ENCODE results near the gene CFAP90. TPM values are rescaled to one million over a fixed set of nuclear protein-coding genes. Genes with fewer than 3 reads are reported as not detected.
A peak's percentile ranks its signal among the peaks of the same experiment; 100 is the strongest.

The CFAP90 gene, protein sequence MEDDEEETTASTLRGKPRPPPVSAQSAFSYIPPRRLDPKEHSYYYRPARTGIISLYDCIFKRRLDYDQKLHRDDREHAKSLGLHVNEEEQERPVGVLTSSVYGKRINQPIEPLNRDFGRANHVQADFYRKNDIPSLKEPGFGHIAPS
- total RNA-seq: not detected

DNA sequence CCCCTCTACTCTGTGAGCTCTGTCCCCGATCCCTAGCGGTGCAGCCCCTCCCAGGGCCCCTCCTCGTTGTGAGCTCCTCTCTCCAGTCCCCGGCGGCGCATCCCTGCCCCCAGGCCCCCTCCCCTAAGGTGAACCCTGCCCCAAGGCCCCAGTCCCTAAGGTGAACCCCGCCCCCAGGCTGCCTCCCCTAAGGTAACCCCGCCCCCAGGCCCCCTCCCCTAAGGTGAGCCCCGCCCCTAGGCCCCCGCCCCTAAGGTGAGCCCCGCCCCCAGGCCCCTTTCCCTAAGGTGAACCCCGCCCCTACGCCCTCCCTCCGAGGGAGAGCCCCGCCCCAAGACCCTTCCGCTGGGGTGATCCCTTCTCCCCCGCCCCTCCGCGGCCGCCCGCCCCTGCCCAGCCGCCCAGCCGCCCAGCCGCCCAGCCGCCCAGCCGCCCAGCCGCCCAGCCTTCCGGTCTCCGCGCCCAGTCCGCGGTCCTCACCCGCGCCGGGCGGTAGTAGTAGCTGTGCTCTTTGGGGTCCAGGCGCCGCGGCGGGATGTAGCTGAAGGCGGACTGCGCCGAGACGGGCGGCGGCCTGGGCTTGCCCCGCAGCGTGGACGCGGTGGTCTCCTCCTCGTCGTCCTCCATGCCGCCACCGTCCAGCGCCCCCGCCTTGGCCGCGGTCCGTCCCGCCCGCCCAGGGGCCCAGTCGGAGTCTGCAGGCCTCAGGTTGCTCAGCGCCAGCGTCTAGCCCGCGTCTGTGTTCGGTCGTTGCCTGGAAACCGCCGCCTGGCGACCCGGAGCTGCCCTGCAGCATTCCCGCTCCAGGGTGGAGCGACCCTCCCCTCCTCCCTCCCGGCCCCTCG, at the start of gene CFAP90:
Gene CFAP90, minus strand, starts transcription at position 739 of the 845 bp plus-strand sequence. Its CDS starts 112 bp downstream, at position 627.
- Histone ChIP-seq H3K27me3 (ENCODE audit: insufficient read depth, low read length) (peaks cover 46% of the 10 kb centered on the region), H3K9me3 (ENCODE audit: low read depth, low read length) (no peaks in the 10 kb centered on the region), H3K4me1 (ENCODE audit: insufficient read depth, low read length) (peaks cover 9% of the 10 kb centered on the region), H3K4me3 (ENCODE audit: low read length) (peak within 1 kb of the TSS; percentile 10)

DNA sequence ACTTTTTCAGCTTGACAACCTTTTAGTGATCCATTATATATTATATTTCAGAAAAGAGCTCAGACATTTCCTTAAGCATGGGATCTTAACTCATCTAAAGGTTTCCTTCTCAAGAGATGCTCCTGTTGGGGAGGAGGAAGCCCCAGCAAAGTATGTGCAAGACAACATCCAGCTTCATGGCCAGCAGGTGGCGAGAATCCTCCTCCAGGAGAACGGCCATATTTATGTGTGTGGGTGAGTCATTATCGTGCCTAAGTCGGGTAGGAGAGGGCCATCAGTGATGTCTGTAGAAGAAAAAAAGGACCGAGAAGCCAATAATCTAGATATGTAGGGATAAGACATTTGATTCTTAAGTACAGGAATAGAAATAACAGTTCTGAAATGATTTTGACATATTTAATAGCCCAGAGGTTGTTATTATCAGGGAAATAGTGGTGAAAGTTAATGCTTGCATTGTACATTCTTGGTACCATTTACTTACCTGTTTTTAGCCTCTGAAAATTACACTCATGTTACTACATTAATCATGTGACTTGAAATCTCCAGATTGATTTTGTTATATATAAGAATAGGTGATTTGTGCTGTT, 46.2 kb upstream of the CFAP90 start:
- Histone ChIP-seq H3K4me1 (ENCODE audit: insufficient read depth, low read length) (no peaks in the 10 kb centered on the region), H3K4me3 (ENCODE audit: low read length) (no peak overlapping the region), H3K27me3 (ENCODE audit: insufficient read depth, low read length) (no peaks in the 10 kb centered on the region)

DNA sequence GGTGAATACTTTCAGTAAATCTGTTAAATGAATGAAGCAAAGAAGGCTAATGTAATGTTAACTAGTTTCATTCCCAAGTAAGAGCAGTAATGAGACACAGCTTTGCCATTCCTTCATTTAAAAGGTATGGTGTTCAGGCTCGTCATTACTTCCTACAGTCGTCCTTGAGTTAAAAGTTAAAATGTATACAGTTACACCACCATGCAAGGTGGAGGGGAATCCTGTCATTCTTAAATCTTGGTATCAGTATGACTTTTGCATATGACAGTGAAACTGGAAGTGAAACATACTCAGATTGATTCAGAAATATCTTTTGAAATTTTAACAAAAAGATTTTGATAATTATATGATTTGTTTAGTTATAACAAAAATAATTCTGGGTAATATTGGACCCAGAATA, 43.9 kb upstream of the CFAP90 start:
- Histone ChIP-seq H3K4me3 (ENCODE audit: low read length) (no peak overlapping the region), H3K9me3 (ENCODE audit: low read depth, low read length) (no peaks in the 10 kb centered on the region), H3K27me3 (ENCODE audit: insufficient read depth, low read length) (no peaks in the 10 kb centered on the region), H3K4me1 (ENCODE audit: insufficient read depth, low read length) (no peaks in the 10 kb centered on the region)

More for the DNA sequence above, 46.2 kb upstream of the CFAP90 start:
- H3K9me3 ChIP-seq (ENCODE audit: low read depth, low read length): no peaks in the 10 kb centered on the region

DNA sequence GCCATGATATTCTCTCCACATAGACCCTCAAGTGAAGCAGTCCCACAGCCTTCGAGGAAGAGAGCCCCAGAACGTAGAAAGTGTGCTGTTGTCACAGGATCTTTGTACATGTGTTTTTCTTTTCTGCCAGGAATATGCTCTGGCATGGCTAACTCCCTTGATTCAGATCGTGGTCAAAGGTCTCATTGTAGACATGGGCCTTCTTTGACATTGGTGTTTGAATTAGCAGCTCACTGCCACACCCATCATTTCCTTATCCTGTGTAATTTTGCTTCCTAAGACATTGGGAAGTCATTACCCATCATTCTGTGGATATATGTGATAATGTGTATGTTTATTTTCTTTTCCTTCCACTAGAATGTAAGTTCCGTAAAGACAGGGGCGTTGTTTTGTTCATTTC, 43.5 kb upstream of the CFAP90 start:
- H3K4me3 ChIP-seq (ENCODE audit: low read length): no peak overlapping the region
- no peaks in the 10 kb centered on the region for H3K9me3 ChIP-seq (ENCODE audit: low read depth, low read length)
- no peaks in the 10 kb centered on the region for H3K4me1 ChIP-seq (ENCODE audit: insufficient read depth, low read length)
- no peaks in the 10 kb centered on the region for H3K27me3 ChIP-seq (ENCODE audit: insufficient read depth, low read length)

DNA sequence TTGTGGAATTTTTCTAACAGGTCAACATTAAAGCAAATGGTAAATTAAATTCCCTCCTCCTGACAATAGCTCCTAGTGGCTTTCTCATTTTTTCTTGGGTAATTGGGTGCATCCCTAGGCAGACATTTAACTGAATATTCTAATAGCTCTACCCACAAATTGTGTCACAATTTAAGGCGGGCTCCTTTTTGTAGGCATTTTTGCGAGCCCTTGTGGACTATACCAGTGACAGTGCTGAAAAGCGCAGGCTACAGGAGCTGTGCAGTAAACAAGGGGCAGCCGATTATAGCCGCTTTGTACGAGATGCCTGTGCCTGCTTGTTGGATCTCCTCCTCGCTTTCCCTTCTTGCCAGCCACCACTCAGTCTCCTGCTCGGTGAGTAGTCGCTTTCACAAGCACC, 38.0 kb upstream of the CFAP90 start:
- H3K9me3 ChIP-seq (ENCODE audit: low read depth, low read length): no peaks in the 10 kb centered on the region
- no peaks in the 10 kb centered on the region for H3K4me1 ChIP-seq (ENCODE audit: insufficient read depth, low read length)
- no peaks in the 10 kb centered on the region for H3K27me3 ChIP-seq (ENCODE audit: insufficient read depth, low read length)
- H3K4me3 ChIP-seq (ENCODE audit: low read length): no peak overlapping the region

DNA sequence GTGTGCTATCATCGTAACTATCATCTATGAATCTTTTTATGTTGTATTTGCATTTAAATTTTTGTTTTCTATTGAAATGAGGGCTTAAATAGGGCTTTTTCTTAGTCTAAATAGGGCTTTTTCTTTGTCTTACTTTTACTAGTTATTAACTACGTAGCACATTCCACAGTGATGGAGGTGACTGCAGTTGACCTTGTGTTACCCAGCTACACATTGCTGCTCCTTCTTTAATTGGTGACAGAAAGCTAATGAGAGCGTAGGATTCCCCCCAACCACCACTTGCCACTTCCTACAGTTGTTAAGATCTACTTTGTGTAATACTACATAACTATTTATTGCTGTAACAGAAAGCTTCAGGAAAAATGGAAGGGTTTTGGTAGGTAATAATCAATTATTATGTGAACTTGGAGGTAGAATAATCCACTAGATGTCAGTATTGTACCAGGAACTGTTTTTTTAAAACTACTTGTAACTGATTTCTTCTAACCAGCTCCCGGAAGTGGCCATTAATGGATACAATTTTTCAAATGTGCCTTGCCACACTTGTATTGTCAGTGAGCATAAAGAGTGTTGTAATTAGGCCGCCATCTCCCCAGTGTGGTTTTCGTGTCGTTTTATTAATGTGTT, 36.0 kb upstream of the CFAP90 start:
- H3K4me1 ChIP-seq (ENCODE audit: insufficient read depth, low read length): peaks cover 3% of the 10 kb centered on the region
- H3K27me3 ChIP-seq (ENCODE audit: insufficient read depth, low read length): no peaks in the 10 kb centered on the region
- no peak overlapping the region for H3K4me3 ChIP-seq (ENCODE audit: low read length)
- H3K9me3 ChIP-seq (ENCODE audit: low read depth, low read length): no peaks in the 10 kb centered on the region

DNA sequence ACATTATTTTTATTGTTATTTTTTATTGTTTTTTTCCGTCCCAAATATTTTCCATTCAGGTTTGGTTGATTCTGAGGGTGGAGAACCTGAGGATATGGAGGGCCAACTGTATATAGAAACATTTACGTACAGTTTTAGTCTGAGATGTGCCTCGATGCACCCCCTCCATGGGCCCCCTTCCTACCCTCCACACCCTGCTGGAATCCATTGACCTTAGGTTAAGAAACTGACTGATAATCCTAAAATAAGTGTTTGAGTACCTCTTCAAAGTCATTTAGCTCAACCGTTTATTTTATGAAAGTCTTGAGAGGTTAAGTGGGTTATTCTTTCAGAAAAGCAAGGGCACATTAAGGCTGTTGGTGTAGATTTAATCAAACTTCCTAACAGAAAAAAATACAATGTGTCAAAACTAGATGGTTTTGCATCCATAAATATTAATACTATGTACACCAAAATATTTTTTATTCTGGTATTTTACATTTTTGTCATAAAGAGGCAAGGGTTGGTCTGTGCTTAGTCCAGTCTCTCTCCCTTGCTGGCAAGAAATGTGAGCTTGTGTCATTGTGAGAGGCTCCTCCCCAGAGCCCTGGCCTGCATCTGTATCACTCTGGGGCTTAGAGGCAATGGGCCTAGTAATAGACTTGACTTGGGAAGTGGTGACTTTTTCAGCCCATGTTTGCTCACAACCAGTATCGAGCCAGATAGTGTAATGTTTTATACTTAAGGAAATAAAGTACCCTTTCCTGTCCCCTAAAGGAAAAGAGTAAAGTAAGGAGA, 33.7 kb upstream of the CFAP90 start:
- Histone ChIP-seq H3K27me3 (ENCODE audit: insufficient read depth, low read length) (no peaks in the 10 kb centered on the region), H3K4me3 (ENCODE audit: low read length) (no peak overlapping the region), H3K4me1 (ENCODE audit: insufficient read depth, low read length) (peaks cover 7% of the 10 kb centered on the region), H3K9me3 (ENCODE audit: low read depth, low read length) (no peaks in the 10 kb centered on the region)

DNA sequence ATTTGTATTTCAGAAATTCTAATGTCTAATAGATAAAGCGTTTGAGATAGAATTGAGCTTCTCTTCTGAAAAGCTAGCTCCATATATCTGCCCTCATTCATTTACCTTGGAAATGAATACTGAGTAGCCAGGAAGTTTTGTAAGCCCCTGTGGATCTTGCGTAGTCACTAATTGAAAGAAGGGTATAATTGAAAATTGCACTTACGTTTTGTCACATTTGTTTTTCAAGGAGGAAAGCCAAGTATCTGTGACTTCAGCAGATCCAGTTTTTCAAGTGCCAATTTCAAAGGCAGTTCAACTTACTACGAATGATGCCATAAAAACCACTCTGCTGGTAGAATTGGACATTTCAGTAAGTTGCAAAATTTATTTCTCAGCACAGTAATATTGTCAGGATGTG, 32.0 kb upstream of the CFAP90 start:
- Histone ChIP-seq H3K27me3 (ENCODE audit: insufficient read depth, low read length) (no peaks in the 10 kb centered on the region), H3K9me3 (ENCODE audit: low read depth, low read length) (no peaks in the 10 kb centered on the region), H3K4me1 (ENCODE audit: insufficient read depth, low read length) (peaks cover 24% of the 10 kb centered on the region), H3K4me3 (ENCODE audit: low read length) (no peak overlapping the region)

DNA sequence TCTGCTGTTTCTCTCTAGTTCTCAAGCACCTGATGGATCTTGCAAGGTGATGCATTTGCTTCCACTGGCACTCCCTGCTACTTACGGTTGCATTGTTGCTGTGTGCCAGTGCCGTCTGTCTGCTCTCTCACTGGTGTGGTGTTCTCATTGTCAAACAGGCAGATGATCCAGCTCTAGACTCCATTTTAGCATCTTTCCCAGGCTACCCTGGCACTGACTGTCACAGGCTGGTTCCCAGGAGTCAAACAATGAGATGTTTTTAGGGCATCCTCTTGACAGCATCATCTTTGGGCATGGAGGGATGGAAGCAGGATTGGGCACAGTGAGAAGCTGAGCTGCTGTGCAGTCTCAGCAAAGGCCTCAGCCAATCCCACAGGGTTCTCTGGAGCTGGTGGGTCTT, 30.9 kb upstream of the CFAP90 start:
- no peaks in the 10 kb centered on the region for H3K27me3 ChIP-seq (ENCODE audit: insufficient read depth, low read length)
- H3K9me3 ChIP-seq (ENCODE audit: low read depth, low read length): no peaks in the 10 kb centered on the region
- no peak overlapping the region for H3K4me3 ChIP-seq (ENCODE audit: low read length)
- H3K4me1 ChIP-seq (ENCODE audit: insufficient read depth, low read length): peaks cover 28% of the 10 kb centered on the region

DNA sequence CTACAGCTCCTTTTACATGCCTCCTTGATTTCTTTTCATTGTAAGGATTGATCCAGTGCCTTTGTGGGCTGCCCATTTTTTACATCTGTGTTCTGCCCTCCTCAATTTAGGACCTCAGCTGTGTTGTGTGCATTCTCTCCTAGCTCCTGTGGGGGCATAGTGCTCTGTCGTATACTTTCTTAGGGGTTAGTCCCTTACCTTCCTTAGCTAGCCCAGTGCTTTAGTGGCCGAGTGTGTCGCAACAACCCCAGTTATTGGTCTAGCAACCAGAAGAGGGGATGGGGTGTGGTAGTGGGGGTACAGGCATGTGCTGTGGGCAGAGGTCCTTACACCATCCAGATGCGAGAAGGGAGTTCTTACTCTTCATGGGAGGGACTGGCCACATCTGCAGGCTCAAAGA, 30.2 kb upstream of the CFAP90 start:
- peaks cover 28% of the 10 kb centered on the region for H3K4me1 ChIP-seq (ENCODE audit: insufficient read depth, low read length)
- H3K4me3 ChIP-seq (ENCODE audit: low read length): no peak overlapping the region
- no peaks in the 10 kb centered on the region for H3K9me3 ChIP-seq (ENCODE audit: low read depth, low read length)
- H3K27me3 ChIP-seq (ENCODE audit: insufficient read depth, low read length): no peaks in the 10 kb centered on the region

DNA sequence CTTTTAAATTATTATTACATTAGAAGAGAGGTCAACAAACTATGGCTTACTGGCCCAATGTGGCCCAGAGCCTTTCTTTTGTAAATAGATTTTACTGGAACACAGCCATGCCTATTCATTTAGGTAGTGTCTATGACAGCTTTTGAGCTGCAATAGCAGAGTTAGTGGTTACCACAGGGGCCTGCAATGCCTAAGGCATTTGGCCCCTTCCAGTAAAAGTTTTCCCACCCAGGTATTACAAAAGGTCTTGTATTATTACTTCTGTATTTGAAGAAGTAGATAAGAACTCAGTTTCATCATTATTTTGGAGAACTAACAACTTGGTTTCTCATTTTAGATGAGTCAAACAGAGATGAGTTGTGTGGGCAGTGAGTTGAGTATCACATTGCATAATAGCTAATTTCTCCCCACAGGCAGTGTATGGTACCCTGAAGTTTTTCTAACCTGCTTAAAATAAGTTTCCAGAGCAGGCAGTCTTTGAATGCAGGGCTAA, 27.5 kb upstream of the CFAP90 start:
- Histone ChIP-seq H3K27me3 (ENCODE audit: insufficient read depth, low read length) (no peaks in the 10 kb centered on the region), H3K4me3 (ENCODE audit: low read length) (no peak overlapping the region), H3K9me3 (ENCODE audit: low read depth, low read length) (no peaks in the 10 kb centered on the region), H3K4me1 (ENCODE audit: insufficient read depth, low read length) (peaks cover 28% of the 10 kb centered on the region)

DNA sequence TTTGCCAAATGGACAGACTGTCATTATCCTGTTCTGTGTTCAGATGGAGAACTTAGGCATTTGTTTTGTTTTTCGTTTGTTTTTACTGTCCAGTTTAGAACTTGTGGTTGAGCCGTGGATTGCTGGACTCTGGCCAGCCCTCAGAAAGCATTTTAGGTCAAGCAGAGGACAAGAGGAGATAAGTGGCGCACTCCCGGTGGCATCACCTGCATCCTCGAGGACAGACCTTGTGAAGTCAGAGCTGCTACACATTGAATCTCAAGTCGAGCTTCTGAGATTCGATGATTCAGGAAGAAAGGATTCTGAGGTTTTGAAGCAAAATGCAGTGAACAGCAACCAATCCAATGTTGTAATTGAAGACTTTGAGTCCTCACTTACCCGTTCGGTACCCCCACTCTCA, 26.9 kb upstream of the CFAP90 start:
- Histone ChIP-seq H3K27me3 (ENCODE audit: insufficient read depth, low read length) (no peaks in the 10 kb centered on the region), H3K9me3 (ENCODE audit: low read depth, low read length) (no peaks in the 10 kb centered on the region), H3K4me3 (ENCODE audit: low read length) (no peak overlapping the region), H3K4me1 (ENCODE audit: insufficient read depth, low read length) (peaks cover 28% of the 10 kb centered on the region)

DNA sequence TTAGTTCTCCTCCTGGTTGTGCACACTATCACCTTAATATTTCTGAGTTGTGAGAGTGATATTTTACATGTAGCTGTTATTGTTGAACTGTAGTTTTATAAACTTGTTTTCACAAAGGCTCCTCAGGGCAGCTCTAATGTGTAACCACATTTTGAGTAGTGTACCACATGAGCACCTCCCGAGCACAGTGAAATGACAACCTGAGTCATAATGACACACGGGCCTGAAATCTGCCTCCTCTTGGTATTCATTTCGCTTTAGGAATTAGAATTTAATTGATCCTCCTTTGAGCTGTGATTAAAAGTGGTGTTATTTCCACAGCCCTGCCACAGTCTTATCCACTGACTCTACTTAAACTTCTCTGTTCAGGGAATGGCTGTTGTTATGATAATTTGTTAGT, 25.9 kb upstream of the CFAP90 start:
- Histone ChIP-seq H3K4me1 (ENCODE audit: insufficient read depth, low read length) (peaks cover 23% of the 10 kb centered on the region), H3K4me3 (ENCODE audit: low read length) (no peak overlapping the region), H3K27me3 (ENCODE audit: insufficient read depth, low read length) (no peaks in the 10 kb centered on the region), H3K9me3 (ENCODE audit: low read depth, low read length) (no peaks in the 10 kb centered on the region)

DNA sequence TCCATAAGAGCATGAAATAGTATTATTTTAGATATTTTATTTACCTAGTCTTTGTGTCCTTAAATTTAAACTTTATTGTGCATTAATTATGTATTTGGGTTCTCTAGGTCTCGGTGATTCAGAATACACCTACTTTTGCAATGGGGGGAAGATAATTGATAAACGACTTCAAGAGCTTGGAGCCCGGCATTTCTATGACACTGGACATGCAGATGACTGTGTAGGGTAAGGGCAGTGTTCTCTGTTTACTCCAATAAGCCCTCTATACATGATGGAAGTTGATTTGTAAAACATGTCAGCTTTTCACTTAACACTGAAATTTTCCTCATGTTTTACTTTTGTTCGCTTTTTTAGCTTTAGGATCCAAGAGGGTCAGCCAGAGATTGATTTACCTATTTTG, 24.2 kb upstream of the CFAP90 start:
- H3K9me3 ChIP-seq (ENCODE audit: low read depth, low read length): no peaks in the 10 kb centered on the region

More for the DNA sequence above, 24.2 kb upstream of the CFAP90 start:
- Histone ChIP-seq H3K27me3 (ENCODE audit: insufficient read depth, low read length) (no peaks in the 10 kb centered on the region), H3K4me3 (ENCODE audit: low read length) (no peak overlapping the region), H3K4me1 (ENCODE audit: insufficient read depth, low read length) (peaks cover 39% of the 10 kb centered on the region)
